HCT116 (cell line): Measurements from ENCODE around the gene RPL35A.

Experiments
- EZH2 ChIP-seq: fragments of 200-600 bp; sonication (generic); IDR thresholded peaks from 2 replicates; pipeline ENCODE4 v1.6.1; 2017; ENCODE audit warnings: antibody characterized with exemption, mixed run types
- JUND ChIP-seq: IDR thresholded peaks from 2 replicates; pipeline ENCODE4 v1.6.1; 2012
- POLR2AphosphoS5 ChIP-seq: IDR thresholded peaks from 2 replicates; pipeline ENCODE4 v1.6.1; 2011; ENCODE audit warnings: mild to moderate bottlenecking, low read depth, low read length, moderate library complexity
- RAD21 ChIP-seq: IDR thresholded peaks from 2 replicates; pipeline ENCODE4 v1.6.1; 2012; ENCODE audit warnings: low read depth, mild to moderate bottlenecking
- YY1 ChIP-seq: IDR thresholded peaks from 2 replicates; pipeline ENCODE4 v1.6.1; 2011; ENCODE audit warnings: low read length, low read depth, moderate library complexity, mild to moderate bottlenecking; ENCODE audit not compliant: insufficient replicate concordance; ENCODE audit errors: extremely low read depth
- TF ChIP-seq, protein P1 (sequence below), 3 experiments: fragments of 200-600 bp in 1 of 3; sonication (generic) in 1 of 3; IDR thresholded peaks in 2 of 3; conservative IDR thresholded peaks in 1 of 3; 2 replicates each; pipeline ENCODE4 v1.5.1; 2012 to 2017; ENCODE audit warnings: low read depth in 2 of 3, low read length in 2 of 3, antibody characterized with exemption in 1 of 3, borderline replicate concordance in 1 of 3, control low read depth in 1 of 3, mild to moderate bottlenecking in 1 of 3, mixed read lengths in 1 of 3, mixed run types in 1 of 3, moderate library complexity in 1 of 3; ENCODE audit not compliant: insufficient read depth in 1 of 3
- TF ChIP-seq, protein P2 (sequence below): IDR thresholded peaks from 2 replicates; pipeline ENCODE4 v1.6.1; 2011; ENCODE audit warnings: mild to moderate bottlenecking, low read length, moderate library complexity; ENCODE audit not compliant: insufficient replicate concordance; ENCODE audit errors: extremely low read depth
- TF ChIP-seq, protein P3 (sequence below): IDR thresholded peaks from 2 replicates; pipeline ENCODE4 v1.6.1; 2012; ENCODE audit warnings: low read depth

DNA sequence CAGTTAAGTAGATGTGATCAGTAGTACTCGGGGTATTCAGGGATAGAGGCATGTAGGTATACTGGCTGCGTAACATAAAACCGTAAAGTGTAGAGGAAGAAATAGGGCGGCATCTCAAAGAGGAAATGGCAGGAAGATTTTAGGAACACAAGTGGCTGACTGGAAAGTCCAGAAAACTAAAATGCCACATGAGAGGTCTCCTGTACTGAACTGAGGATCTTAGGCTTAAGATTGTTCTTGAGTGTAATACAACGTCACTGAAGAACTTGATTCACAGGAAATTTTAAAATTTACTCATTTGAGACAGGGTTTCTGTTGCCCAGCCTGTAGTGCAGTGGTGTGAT is 7.8 kb downstream of the RPL35A start:
- no peak; the same call in 1 of the 2 replicates for TF ChIP-seq JUND
- TF ChIP-seq, protein P1, sequence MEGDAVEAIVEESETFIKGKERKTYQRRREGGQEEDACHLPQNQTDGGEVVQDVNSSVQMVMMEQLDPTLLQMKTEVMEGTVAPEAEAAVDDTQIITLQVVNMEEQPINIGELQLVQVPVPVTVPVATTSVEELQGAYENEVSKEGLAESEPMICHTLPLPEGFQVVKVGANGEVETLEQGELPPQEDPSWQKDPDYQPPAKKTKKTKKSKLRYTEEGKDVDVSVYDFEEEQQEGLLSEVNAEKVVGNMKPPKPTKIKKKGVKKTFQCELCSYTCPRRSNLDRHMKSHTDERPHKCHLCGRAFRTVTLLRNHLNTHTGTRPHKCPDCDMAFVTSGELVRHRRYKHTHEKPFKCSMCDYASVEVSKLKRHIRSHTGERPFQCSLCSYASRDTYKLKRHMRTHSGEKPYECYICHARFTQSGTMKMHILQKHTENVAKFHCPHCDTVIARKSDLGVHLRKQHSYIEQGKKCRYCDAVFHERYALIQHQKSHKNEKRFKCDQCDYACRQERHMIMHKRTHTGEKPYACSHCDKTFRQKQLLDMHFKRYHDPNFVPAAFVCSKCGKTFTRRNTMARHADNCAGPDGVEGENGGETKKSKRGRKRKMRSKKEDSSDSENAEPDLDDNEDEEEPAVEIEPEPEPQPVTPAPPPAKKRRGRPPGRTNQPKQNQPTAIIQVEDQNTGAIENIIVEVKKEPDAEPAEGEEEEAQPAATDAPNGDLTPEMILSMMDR (IDR thresholded peaks at IDR 0.05 in 2 of 3, conservative IDR thresholded peaks at IDR 0.05 in 1 of 3; ENCODE audit: borderline replicate concordance in 1 of 3, insufficient read depth in 1 of 3, low read depth in 2 of 3, low read length in 2 of 3) = no peak
- no peak for TF ChIP-seq RAD21
- TF ChIP-seq, protein P2, sequence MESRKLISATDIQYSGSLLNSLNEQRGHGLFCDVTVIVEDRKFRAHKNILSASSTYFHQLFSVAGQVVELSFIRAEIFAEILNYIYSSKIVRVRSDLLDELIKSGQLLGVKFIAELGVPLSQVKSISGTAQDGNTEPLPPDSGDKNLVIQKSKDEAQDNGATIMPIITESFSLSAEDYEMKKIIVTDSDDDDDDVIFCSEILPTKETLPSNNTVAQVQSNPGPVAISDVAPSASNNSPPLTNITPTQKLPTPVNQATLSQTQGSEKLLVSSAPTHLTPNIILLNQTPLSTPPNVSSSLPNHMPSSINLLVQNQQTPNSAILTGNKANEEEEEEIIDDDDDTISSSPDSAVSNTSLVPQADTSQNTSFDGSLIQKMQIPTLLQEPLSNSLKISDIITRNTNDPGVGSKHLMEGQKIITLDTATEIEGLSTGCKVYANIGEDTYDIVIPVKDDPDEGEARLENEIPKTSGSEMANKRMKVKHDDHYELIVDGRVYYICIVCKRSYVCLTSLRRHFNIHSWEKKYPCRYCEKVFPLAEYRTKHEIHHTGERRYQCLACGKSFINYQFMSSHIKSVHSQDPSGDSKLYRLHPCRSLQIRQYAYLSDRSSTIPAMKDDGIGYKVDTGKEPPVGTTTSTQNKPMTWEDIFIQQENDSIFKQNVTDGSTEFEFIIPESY = no peak
- TF ChIP-seq POLR2AphosphoS5 = no peak
- TF ChIP-seq, protein P3, sequence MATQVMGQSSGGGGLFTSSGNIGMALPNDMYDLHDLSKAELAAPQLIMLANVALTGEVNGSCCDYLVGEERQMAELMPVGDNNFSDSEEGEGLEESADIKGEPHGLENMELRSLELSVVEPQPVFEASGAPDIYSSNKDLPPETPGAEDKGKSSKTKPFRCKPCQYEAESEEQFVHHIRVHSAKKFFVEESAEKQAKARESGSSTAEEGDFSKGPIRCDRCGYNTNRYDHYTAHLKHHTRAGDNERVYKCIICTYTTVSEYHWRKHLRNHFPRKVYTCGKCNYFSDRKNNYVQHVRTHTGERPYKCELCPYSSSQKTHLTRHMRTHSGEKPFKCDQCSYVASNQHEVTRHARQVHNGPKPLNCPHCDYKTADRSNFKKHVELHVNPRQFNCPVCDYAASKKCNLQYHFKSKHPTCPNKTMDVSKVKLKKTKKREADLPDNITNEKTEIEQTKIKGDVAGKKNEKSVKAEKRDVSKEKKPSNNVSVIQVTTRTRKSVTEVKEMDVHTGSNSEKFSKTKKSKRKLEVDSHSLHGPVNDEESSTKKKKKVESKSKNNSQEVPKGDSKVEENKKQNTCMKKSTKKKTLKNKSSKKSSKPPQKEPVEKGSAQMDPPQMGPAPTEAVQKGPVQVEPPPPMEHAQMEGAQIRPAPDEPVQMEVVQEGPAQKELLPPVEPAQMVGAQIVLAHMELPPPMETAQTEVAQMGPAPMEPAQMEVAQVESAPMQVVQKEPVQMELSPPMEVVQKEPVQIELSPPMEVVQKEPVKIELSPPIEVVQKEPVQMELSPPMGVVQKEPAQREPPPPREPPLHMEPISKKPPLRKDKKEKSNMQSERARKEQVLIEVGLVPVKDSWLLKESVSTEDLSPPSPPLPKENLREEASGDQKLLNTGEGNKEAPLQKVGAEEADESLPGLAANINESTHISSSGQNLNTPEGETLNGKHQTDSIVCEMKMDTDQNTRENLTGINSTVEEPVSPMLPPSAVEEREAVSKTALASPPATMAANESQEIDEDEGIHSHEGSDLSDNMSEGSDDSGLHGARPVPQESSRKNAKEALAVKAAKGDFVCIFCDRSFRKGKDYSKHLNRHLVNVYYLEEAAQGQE = no peak
- no peak for TF ChIP-seq EZH2
- TF ChIP-seq YY1 = no peak
